ENCODE results near the gene WDR37.

WDR37 gene

DNA sequence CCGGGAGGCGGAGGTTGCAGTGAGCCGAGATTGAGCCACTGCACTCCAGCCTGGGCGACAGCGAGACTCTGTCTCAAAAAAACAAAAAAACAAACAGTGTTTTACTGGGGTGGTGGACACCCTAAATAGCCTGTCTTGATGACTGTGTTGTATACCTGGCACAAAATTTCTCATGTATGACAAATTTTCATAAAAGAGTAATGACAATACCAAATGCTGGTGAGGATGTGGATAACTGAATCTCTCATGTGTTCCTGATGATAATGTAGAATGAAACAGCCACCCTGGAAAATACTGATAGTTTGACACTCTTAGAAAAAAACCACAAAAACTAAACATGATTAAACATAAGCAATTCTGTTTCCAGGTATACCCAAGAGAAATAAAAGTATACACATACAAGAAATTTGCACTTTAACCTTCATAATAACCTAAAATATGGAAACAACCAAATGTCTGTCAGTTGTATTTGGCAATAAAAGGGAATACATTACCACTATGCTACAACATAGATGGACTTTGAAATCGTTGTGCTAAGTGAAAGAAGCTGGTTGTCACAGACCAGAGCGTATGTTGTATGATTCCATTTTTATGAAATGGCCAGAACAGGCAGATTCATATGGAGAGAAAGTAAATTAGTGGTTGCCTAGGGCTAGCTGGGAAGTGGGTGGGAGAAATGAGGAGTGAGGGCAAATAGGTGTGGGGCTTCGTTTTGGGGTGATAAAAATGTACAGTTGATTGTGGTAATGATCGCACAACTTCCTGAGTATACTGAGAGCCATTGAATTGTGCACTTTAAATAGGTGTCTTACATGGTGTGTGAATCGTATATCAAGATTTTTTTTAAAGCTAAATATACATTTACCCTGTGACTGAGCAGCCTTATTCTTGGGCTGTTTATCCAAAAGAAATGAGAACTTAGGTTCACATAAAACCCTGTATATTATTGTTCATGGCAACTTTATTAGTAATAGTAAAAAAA is 12.5 kb downstream of the WDR37 start:
- no peak overlapping the region for H3K4me3 ChIP-seq (replicated peaks; ENCODE audit: low read depth, low read length)
- TF ChIP-seq, protein P1, sequence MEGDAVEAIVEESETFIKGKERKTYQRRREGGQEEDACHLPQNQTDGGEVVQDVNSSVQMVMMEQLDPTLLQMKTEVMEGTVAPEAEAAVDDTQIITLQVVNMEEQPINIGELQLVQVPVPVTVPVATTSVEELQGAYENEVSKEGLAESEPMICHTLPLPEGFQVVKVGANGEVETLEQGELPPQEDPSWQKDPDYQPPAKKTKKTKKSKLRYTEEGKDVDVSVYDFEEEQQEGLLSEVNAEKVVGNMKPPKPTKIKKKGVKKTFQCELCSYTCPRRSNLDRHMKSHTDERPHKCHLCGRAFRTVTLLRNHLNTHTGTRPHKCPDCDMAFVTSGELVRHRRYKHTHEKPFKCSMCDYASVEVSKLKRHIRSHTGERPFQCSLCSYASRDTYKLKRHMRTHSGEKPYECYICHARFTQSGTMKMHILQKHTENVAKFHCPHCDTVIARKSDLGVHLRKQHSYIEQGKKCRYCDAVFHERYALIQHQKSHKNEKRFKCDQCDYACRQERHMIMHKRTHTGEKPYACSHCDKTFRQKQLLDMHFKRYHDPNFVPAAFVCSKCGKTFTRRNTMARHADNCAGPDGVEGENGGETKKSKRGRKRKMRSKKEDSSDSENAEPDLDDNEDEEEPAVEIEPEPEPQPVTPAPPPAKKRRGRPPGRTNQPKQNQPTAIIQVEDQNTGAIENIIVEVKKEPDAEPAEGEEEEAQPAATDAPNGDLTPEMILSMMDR (IDR thresholded peaks at IDR 0.05; ENCODE audit: low read length, missing control alignments): no peak
- DNase-seq (ENCODE audit: low read depth): no peak

DNA sequence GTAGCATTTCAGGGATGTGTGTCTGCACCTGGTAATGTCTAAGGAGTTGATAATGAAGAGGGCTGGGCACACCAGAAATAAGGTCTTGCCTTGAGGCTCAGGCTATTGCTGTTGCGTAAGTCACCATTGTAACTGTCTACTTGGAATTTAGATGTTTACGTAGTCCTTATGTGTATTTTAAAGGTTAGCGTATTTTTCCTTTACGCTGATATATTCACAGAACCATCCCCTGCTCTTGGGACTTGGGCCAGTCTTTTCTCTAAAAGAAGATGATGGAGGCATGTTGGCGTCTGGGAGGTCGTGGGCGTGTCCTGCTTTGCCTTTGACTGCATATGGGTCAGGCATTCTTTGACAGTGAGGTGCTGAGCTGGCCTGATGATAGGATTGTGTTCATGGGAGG is 14.7 kb downstream of the WDR37 start:
- DNase-seq (ENCODE audit: low read depth): peak; percentile 47
- TF ChIP-seq, protein P1 (IDR thresholded peaks at IDR 0.05; ENCODE audit: low read length, missing control alignments): no peak
- H3K4me3 ChIP-seq (replicated peaks; ENCODE audit: low read depth, low read length): no peak overlapping the region

DNA sequence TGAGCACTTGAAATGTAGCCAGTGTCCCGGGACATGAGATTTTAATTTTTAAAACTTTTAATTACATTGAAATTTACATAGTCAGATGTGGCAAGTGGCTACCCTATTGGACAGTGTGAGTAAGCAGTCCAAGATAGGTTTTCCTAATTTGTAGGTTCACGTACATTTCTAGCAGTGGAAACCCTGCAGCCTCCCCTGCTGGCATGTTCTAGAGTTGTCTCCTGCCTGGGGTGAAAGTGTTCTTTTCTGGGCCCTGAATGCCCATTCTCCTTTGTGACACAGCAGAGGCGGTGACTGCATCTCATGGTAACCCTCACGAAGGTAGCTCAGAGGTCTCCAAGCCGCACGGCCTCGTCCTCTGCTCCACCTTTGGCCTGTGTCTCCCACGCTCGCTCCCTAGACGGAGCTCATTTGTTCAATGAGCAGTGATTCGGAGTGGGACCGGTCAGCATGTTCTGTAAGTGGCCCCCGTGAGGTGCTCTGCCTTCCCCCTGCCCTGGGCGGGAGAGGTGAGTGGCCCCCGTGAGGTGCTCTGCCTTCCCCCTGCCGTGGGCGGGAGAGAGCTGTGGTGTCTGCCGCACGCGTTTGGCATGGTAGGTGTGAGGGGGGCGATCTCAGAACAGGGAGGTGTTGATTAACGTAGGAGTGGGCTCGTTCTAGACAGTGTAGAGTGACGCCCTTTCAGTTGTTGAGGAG is 18.0 kb downstream of the WDR37 start:
- no peak for DNase-seq (ENCODE audit: low read depth)
- no peak overlapping the region for H3K4me3 ChIP-seq (replicated peaks; ENCODE audit: low read depth, low read length)
- TF ChIP-seq, protein P1 (IDR thresholded peaks at IDR 0.05; ENCODE audit: low read length, missing control alignments): peak; percentile 18

DNA sequence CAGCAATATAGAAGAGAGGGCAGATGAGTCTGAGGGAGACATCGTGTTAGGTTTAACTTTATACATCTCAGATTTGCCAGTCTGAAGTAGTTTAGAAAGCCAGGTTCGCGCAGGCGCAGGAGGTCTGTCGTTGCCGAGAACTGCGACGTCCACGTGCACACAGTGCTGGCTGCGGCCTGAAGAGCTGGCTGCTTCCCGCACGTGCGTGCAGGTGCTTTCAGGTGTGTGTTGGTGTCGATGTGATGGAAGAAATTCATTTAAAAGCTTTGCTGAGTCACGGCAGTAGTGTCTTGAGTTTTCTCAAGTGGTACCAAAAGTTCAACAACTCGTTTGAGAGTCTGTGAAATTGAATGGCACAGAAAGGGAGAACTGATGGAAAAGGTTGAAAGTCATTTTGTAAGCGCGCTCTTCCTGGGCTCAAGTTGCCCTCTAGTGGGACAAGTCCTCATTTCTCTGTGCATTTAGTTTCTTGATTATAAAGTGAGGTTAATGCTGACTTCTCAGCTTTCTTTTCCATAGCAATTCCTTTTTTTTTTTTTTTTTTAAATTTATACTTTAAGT is 18.6 kb downstream of the WDR37 start:
- TF ChIP-seq, protein P1 (IDR thresholded peaks at IDR 0.05; ENCODE audit: low read length, missing control alignments): peak; percentile 35
- peak; percentile 41 for DNase-seq (ENCODE audit: low read depth)
- H3K4me3 ChIP-seq (replicated peaks; ENCODE audit: low read depth, low read length): no peak overlapping the region

DNA sequence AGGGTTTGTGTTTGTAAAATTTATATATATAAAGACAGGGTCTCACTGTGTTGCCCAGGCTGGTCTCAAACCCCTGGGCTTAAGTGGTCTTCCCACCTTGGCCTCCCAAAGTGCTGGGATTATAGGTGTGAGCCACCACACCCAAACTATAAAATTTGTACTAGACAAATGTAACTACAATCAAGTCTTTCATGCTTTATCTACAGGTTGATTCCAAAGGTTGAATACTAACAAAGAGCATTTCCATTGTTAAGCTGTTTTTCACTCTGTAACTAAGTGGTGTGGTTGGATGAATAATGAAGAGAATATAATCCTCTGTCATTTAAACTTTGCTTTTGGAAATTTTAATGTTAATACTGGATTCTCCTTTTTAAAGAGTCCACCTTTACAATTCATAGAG is 22.5 kb downstream of the WDR37 start:
- TF ChIP-seq, protein P1 (IDR thresholded peaks at IDR 0.05; ENCODE audit: low read length, missing control alignments): no peak

DNA sequence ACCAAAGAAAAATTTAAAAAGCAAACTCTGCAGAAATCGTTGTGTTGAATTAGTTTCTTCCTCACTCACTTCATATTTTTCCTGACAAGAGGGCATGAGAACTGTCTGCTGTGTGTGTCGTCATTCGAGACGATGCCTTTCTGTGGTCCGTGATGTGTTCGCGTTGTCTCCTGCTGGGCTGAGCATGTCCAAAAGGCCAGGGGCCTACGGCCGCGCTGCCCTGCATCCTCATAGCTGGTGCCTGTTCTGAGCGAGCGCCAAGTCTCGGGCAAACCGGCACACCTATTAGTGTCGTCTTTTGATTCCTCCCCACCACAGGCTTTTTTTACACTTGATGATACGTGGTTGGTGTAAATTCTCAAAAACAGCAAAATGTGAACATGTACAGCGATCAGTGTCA is 27.4 kb downstream of the WDR37 start:
- TF ChIP-seq, protein P1 (IDR thresholded peaks at IDR 0.05; ENCODE audit: low read length, missing control alignments): no peak
- DNase-seq (ENCODE audit: low read depth): no peak
- no peak overlapping the region for H3K4me3 ChIP-seq (replicated peaks; ENCODE audit: low read depth, low read length)

More for the DNA sequence above, 22.5 kb downstream of the WDR37 start:
- DNase-seq (ENCODE audit: low read depth): no peak
- no peak overlapping the region for H3K4me3 ChIP-seq (replicated peaks; ENCODE audit: low read depth, low read length)
